Loucy (cell line): Measurements from ENCODE around the gene KREMEN1.

Experiments used
- H2AFZ ChIP-seq: fragments of 200-600 bp; sonication (generic); 2 replicates; pipeline ENCODE4 v1.6.0; 2016; ENCODE audit warnings: antibody characterized with exemption, mild to moderate bottlenecking, low read length, moderate library complexity
- H3F3A ChIP-seq: fragments of 200-600 bp; 2 replicates; pipeline ENCODE4 v1.6.0; 2016; ENCODE audit warnings: antibody characterized with exemption, low read depth, mild to moderate bottlenecking
- H3K27me3 ChIP-seq: fragments of 200-600 bp; sonication (generic); 2 replicates; pipeline ENCODE4 v1.6.1; 2014; ENCODE audit warnings: low read length, mild to moderate bottlenecking; ENCODE audit not compliant: insufficient read depth, poor library complexity, severe bottlenecking
- H3K36me3 ChIP-seq: fragments of 200-600 bp; sonication (generic); 2 replicates; pipeline ENCODE4 v1.6.1; 2016; ENCODE audit warnings: low read length; ENCODE audit not compliant: insufficient read depth
- H3K4me1 ChIP-seq: fragments of 200-600 bp; sonication (generic); 2 replicates; pipeline ENCODE4 v1.5.1; 2014; ENCODE audit warnings: low read length, mild to moderate bottlenecking; ENCODE audit not compliant: insufficient read depth, poor library complexity, severe bottlenecking
- H3K4me2 ChIP-seq: fragments of 200-600 bp; sonication (generic); 2 replicates; pipeline ENCODE4 v1.6.0; 2014; ENCODE audit warnings: antibody characterized with exemption, low read length, low read depth, mild to moderate bottlenecking; ENCODE audit not compliant: poor library complexity, severe bottlenecking
- H3K4me3 ChIP-seq: fragments of 200-600 bp; sonication (generic); 2 replicates; pipeline ENCODE4 v1.5.1; 2014; ENCODE audit warnings: low read length, mild to moderate bottlenecking, mixed read lengths; ENCODE audit not compliant: poor library complexity, severe bottlenecking
- H3K79me2 ChIP-seq: fragments of 200-600 bp; sonication (generic); 2 replicates; pipeline ENCODE4 v1.6.1; 2014; ENCODE audit warnings: low read length; ENCODE audit not compliant: insufficient read depth
- H3K9ac ChIP-seq: fragments of 200-600 bp; sonication (generic); 2 replicates; pipeline ENCODE4 v1.6.0; 2014; ENCODE audit warnings: mild to moderate bottlenecking, low read depth, low read length, moderate library complexity; ENCODE audit not compliant: poor library complexity, severe bottlenecking
- H3K9me2 ChIP-seq: fragments of 200-600 bp; sonication (generic); replicated peaks from 2 replicates; pipeline ENCODE4 v1.6.1; 2016; ENCODE audit warnings: low read depth, low read length, mixed read lengths
- H3K9me3 ChIP-seq: fragments of 200-600 bp; sonication (generic); 2 replicates; pipeline ENCODE4 v1.6.1; 2014; ENCODE audit warnings: mild to moderate bottlenecking, antibody characterized with exemption, low read length, low read depth; ENCODE audit not compliant: insufficient read depth
- H4K20me1 ChIP-seq: fragments of 200-600 bp; sonication (generic); 2 replicates; pipeline ENCODE4 v1.6.0; 2014; ENCODE audit warnings: antibody characterized with exemption, low read length, mild to moderate bottlenecking; ENCODE audit not compliant: insufficient read depth, poor library complexity, severe bottlenecking
- CTCF ChIP-seq: fragments of 200-600 bp; sonication (generic); conservative IDR thresholded peaks from 2 replicates; pipeline ENCODE4 v1.5.1; 2014; ENCODE audit warnings: mild to moderate bottlenecking, antibody characterized with exemption, low read length
- EZH2phosphoT487 ChIP-seq: fragments of 200-600 bp; IDR thresholded peaks from 2 replicates; pipeline ENCODE4 v1.6.1; 2018; ENCODE audit warnings: antibody characterized with exemption, mild to moderate bottlenecking, moderate library complexity, borderline replicate concordance

The KREMEN1 gene

GRCh38 chr22:29206372-29207242 lies 133.8 kb downstream of the KREMEN1 start:
- H3K9me2 ChIP-seq, result no peaks in the 10 kb centered on the region

GRCh38 chr22:29207243-29207550 lies 134.4 kb downstream of the KREMEN1 start:
- H3K36me3 ChIP-seq, result peaks cover 9% of the 10 kb centered on the region; the same call in 1 of the 2 replicates
- H3K4me2 ChIP-seq, result peak overlapping the region; percentile 92
- H3K9ac ChIP-seq, result peak overlapping the region; percentile 100
- peaks cover 35% of the 10 kb centered on the region for H4K20me1 ChIP-seq
- H3F3A ChIP-seq, result peaks cover 29% of the 10 kb centered on the region
- H3K27me3 ChIP-seq, result peaks cover 6% of the 10 kb centered on the region
- H3K79me2 ChIP-seq, result peaks cover 76% of the 10 kb centered on the region
- H3K9me2 ChIP-seq, result no peaks in the 10 kb centered on the region
- H3K4me1 ChIP-seq, result peaks cover 70% of the 10 kb centered on the region
- peak overlapping the region; percentile 91 for H3K4me3 ChIP-seq
- no peaks in the 10 kb centered on the region for H3K9me3 ChIP-seq
- H2AFZ ChIP-seq, result no peak overlapping the region
- no peak for TF ChIP-seq CTCF
- TF ChIP-seq EZH2phosphoT487, result no peak

More at GRCh38 chr22:29206372-29207242, 133.8 kb downstream of the KREMEN1 start:
- no peak overlapping the region for H2AFZ ChIP-seq
- peaks cover 33% of the 10 kb centered on the region for H4K20me1 ChIP-seq
- H3K27me3 ChIP-seq, result peaks cover 6% of the 10 kb centered on the region
- peak overlapping the region; percentile 92 for H3K4me2 ChIP-seq
- H3K9ac ChIP-seq, result peak overlapping the region; percentile 100
- H3K79me2 ChIP-seq, result peaks cover 70% of the 10 kb centered on the region
- peaks cover 30% of the 10 kb centered on the region for H3F3A ChIP-seq
- H3K4me3 ChIP-seq, result peak overlapping the region; percentile 91
- no peaks in the 10 kb centered on the region for H3K9me3 ChIP-seq
- peaks cover 6% of the 10 kb centered on the region; the same call in 1 of the 2 replicates for H3K36me3 ChIP-seq
- H3K4me1 ChIP-seq, result peaks cover 74% of the 10 kb centered on the region
- TF ChIP-seq CTCF (no peak), EZH2phosphoT487 (no peak)

- peaks cover 83% of the 10 kb centered on the region for H3K79me2 ChIP-seq
- H3K4me3 ChIP-seq, result peak overlapping the region; percentile 91
- H2AFZ ChIP-seq, result no peak overlapping the region
- peaks cover 71% of the 10 kb centered on the region for H3K4me1 ChIP-seq
- no peaks in the 10 kb centered on the region for H3K9me3 ChIP-seq
- H4K20me1 ChIP-seq, result peaks cover 37% of the 10 kb centered on the region
- H3K36me3 ChIP-seq, result peaks cover 9% of the 10 kb centered on the region; the same call in 1 of the 2 replicates
- peaks cover 6% of the 10 kb centered on the region for H3K27me3 ChIP-seq
- H3K4me2 ChIP-seq, result peak overlapping the region; percentile 92
- H3F3A ChIP-seq, result peaks cover 25% of the 10 kb centered on the region
- no peaks in the 10 kb centered on the region for H3K9me2 ChIP-seq
- no peak for TF ChIP-seq EZH2phosphoT487
- TF ChIP-seq CTCF, result no peak
- peak overlapping the region; percentile 100 for H3K9ac ChIP-seq
Measured at GRCh38 chr22:29207562-29208501, 135.0 kb downstream of the KREMEN1 start.
